Measurements from ENCODE around the gene PRKAR1A.

Gene PRKAR1A

GRCh38 chr17:68495081-68495480 lies 17.1 kb upstream of the PRKAR1A start:
- no peak for TF ChIP-seq POLR2AphosphoS5 (IDR thresholded peaks at IDR 0.05; ENCODE audit: low read depth)
- no peak for TF ChIP-seq CTCF (IDR thresholded peaks at IDR 0.05; ENCODE audit: insufficient read depth, low read length)
- no peaks in the 10 kb centered on the region for H3K27me3 ChIP-seq (ENCODE audit: insufficient read depth, poor library complexity, severe bottlenecking)
- no peak overlapping the region for H3K27ac ChIP-seq (replicated peaks)
- H3K4me3 ChIP-seq (replicated peaks; ENCODE audit: insufficient read depth, low read length): no peak overlapping the region
- no peak for DNase-seq (ENCODE audit: low read depth in 1 of 2, low spot score in 1 of 2)

DNA sequence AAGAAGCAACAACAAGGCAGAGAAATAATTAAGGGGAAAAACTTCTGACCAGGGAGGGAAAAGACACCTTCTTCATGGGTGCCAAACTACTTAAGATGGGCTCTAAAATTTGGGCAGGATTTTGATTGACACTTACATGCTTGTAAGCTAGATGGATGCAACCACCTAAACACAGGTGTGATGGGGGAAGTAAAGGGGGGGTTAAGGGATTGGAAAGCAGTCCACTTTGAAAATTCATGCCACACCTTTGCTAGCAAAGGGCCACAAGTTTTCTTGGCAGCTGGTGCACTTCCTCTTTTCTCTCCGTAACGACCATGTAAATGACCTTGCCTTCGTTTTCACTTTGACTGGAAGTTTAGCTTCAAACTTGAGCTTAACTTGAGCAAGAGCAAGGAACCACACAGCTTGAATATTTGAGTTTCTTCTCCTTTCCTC lies 14.3 kb upstream of the PRKAR1A start:
- H3K27me3 ChIP-seq (ENCODE audit: insufficient read depth, poor library complexity, severe bottlenecking): no peaks in the 10 kb centered on the region
- DNase-seq (ENCODE audit: low read depth in 1 of 2, low spot score in 1 of 2): peak in 1 of 2 experiments; percentile 87
- peak; percentile 100 for TF ChIP-seq SPI1 (IDR thresholded peaks at IDR 0.05; ENCODE audit: borderline replicate concordance, low read depth)
- no peak for TF ChIP-seq GABPA (IDR thresholded peaks at IDR 0.05; ENCODE audit: low read depth)
- peak; percentile 54; the same call in 1 of the 2 replicates for TF ChIP-seq POLR2AphosphoS5 (IDR thresholded peaks at IDR 0.05; ENCODE audit: low read depth)
- no peak overlapping the region for H3K4me3 ChIP-seq (replicated peaks; ENCODE audit: insufficient read depth, low read length)
- H3K27ac ChIP-seq (replicated peaks): peak overlapping the region; percentile 79

GRCh38 chr17:68498479-68499326 lies 13.5 kb upstream of the PRKAR1A start:
- Histone ChIP-seq H3K4me3 (replicated peaks; ENCODE audit: insufficient read depth, low read length) (0 out of 2 replicates have a peak overlapping the region, but pooled peaks have one; percentile 3), H3K27me3 (ENCODE audit: insufficient read depth, poor library complexity, severe bottlenecking) (no peaks in the 10 kb centered on the region), H3K27ac (replicated peaks) (peak overlapping the region; percentile 79)
- DNase-seq (ENCODE audit: low read depth in 1 of 2, low spot score in 1 of 2): peak; percentile 62 to 67
- TF ChIP-seq CTCF (IDR thresholded peaks at IDR 0.05; ENCODE audit: insufficient read depth, low read length) (no peak), GABPA (IDR thresholded peaks at IDR 0.05; ENCODE audit: low read depth) (no peak), SPI1 (IDR thresholded peaks at IDR 0.05; ENCODE audit: borderline replicate concordance, low read depth) (no peak), POLR2AphosphoS5 (IDR thresholded peaks at IDR 0.05; ENCODE audit: low read depth) (no peak)
- TF ChIP-seq, protein P1, sequence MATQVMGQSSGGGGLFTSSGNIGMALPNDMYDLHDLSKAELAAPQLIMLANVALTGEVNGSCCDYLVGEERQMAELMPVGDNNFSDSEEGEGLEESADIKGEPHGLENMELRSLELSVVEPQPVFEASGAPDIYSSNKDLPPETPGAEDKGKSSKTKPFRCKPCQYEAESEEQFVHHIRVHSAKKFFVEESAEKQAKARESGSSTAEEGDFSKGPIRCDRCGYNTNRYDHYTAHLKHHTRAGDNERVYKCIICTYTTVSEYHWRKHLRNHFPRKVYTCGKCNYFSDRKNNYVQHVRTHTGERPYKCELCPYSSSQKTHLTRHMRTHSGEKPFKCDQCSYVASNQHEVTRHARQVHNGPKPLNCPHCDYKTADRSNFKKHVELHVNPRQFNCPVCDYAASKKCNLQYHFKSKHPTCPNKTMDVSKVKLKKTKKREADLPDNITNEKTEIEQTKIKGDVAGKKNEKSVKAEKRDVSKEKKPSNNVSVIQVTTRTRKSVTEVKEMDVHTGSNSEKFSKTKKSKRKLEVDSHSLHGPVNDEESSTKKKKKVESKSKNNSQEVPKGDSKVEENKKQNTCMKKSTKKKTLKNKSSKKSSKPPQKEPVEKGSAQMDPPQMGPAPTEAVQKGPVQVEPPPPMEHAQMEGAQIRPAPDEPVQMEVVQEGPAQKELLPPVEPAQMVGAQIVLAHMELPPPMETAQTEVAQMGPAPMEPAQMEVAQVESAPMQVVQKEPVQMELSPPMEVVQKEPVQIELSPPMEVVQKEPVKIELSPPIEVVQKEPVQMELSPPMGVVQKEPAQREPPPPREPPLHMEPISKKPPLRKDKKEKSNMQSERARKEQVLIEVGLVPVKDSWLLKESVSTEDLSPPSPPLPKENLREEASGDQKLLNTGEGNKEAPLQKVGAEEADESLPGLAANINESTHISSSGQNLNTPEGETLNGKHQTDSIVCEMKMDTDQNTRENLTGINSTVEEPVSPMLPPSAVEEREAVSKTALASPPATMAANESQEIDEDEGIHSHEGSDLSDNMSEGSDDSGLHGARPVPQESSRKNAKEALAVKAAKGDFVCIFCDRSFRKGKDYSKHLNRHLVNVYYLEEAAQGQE (IDR thresholded peaks at IDR 0.05; ENCODE audit: insufficient replicate concordance, low read depth): no peak

GRCh38 chr17:68499587-68499986 lies 12.6 kb upstream of the PRKAR1A start:
- Histone ChIP-seq H3K27me3 (ENCODE audit: insufficient read depth, poor library complexity, severe bottlenecking) (no peaks in the 10 kb centered on the region), H3K4me3 (replicated peaks; ENCODE audit: insufficient read depth, low read length) (no peak overlapping the region), H3K27ac (replicated peaks) (peak overlapping the region; percentile 79)
- TF ChIP-seq SPI1 (IDR thresholded peaks at IDR 0.05; ENCODE audit: borderline replicate concordance, low read depth): no peak
- no peak for TF ChIP-seq CTCF (IDR thresholded peaks at IDR 0.05; ENCODE audit: insufficient read depth, low read length)
- TF ChIP-seq POLR2AphosphoS5 (IDR thresholded peaks at IDR 0.05; ENCODE audit: low read depth): no peak
- no peak for TF ChIP-seq GABPA (IDR thresholded peaks at IDR 0.05; ENCODE audit: low read depth)
- TF ChIP-seq, protein P1 (IDR thresholded peaks at IDR 0.05; ENCODE audit: insufficient replicate concordance, low read depth): no peak
- no peak for DNase-seq (ENCODE audit: low read depth in 1 of 2, low spot score in 1 of 2)
